ENCODE data around the gene LRRC4C.
"Not testable (repeated sequence)": the region's sequence is repeated elsewhere in the genome, so short reads cannot be mapped to it uniquely, and the experiment has no call there.

Gene LRRC4C

DNA sequence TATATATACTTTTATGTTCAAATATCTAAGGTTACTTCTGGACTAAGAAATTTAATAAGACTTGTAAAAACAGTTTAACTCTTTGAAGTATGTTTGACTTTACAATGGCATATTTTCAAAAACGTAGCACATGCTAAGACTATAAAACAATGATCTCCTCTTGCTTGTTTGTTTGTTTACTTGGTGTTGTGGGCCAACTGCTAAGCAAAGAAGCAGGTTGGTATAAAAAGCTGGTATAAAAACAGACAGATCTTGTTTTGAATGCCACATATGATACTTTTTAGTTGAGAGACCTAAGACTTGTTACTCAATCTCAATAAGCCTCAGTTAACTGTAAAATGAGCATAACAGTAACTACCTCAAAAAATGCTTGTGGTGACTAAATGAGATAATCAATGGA, 1206.3 kb downstream of the LRRC4C start:
- no peak for DNase-seq

DNA sequence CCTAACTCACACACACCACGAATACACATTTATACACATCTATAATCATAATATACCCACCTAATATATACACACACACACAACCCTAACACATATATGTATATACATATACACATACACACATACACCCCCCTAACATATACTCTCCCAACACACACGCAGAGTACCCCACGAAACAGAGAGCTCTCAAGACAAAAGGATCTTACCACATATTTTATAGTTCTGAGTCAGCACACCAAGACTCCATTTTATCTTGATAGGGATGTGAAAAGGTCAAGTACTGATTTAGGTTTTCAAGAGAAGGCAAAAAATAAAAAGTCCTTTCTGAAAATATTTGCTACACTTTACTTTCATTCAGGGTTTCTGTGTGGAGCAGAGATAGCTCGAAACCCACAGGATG, 1207.2 kb downstream of the LRRC4C start:
- DNase-seq: no peak

DNA sequence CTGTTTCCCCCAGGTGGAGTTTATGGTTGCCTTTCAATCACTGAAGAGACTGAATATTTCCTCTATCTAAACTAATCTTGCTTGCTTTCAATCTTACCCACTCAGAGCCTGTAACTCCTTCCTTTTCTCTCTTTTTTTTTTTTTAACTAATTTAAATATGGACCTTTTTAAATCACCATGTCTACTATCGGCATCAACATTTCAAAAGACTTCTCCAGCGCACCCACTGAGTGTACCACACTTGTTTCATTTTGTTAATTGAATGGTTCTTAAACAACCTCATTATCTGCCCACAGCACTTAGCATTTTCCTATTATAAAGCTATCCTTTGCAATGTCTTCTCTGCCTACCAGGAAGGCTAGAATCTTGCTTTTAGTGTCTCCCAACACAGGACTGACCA, 1212.5 kb downstream of the LRRC4C start:
- DNase-seq: no peak

DNA sequence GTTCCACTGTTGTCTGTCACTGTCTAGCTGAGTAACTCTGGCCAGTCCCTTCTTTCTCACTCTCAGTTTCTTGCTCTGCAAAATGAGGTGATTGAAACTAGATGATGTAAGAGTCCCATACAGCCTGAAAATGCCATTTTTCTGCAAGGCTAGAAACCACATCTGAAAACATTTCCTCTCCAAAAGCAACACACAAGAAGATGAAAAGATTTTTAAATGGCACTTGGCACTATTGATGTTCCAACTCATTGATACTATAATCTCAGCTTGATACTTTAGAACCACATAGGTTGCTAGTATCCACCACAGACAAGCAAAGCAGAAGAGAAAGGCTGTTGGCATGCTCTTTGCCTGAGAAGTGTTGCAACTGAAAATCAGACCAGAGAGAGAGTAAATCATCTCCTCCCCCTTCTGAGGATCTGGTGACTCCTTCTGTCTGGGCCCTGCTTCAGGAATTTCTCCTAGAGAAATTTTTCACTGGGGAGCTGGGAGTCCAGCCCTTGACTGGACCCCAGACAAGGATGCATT, 1217.9 kb downstream of the LRRC4C start:
- no peak for DNase-seq

DNA sequence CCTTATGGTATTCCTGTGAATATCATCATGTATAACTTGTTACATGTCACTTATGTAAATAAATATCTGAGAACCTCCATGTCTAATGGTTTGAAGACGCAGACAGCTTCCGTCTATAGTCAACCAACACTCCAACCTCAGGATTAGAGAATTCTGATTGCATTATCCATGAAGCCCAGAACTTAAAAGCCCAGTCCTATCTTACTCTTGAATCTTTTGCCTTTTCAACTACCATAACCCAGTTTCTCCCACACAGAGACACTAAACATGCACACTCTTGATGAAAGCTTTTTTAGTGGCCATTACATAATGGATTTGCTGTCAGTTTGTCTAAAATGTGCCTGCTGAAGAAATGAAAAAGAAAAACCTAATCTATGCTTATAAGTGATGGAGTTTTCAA, 1219.2 kb downstream of the LRRC4C start:
- no peak for DNase-seq

DNA sequence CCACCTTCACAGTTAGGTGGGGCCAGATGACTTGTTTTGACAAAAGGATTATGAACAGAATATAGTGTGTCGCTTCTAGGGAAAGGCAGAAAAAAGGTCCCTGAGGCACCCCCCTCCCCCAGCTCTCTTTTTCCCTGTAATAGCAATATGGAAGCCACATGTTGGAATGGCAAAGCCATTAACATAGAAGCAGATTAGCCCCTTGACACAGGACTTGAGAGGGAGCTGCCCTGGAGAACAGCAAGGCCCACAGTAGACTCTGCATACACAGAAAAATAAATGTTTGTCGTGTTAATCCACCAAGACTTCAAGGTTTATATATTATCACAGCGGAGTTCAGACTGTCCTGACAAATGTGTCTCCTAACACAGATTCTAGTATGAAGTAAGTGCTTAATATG, 1222.9 kb downstream of the LRRC4C start:
- DNase-seq: no peak

DNA sequence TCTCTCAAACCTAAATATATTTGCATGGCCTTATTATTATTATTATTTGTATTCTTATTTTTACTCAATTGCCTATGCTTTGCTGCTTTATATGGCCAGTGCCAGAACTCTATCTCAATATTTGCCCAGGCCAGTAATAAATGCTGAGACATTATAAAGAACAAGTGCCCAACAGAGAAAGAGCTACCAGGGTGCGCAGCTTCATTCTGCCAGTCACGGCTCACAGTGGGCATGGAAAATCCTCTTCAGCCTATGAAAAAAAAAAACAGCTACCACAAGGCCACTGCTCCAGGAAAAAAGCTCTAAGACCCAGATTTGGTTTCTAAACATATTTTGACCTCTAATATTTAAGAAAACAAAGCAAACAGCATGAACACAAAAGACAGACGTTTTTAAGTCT, 1223.6 kb downstream of the LRRC4C start:
- peak in 6 of 56 donors; percentile 3 to 17 (median 16) for DNase-seq

DNA sequence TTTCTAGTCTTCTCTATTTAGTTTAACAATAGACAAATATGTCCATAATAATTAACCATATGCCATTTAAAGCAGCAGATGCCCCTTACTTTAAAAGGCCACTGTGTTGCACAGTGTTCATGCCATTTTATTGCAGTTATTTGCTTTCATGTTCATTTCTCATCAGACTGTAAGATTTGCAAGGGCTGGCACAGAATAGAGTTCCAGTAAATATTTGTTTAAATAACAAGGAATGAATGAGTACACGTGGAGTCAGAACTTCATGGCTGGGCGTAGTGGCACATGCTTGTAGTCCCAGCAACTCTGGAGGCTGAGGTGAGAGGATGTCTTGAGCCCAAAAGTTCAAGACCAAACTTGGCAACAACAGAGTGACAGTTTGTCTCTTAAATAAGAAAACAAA, 1228.6 kb downstream of the LRRC4C start:
- DNase-seq: no peak

DNA sequence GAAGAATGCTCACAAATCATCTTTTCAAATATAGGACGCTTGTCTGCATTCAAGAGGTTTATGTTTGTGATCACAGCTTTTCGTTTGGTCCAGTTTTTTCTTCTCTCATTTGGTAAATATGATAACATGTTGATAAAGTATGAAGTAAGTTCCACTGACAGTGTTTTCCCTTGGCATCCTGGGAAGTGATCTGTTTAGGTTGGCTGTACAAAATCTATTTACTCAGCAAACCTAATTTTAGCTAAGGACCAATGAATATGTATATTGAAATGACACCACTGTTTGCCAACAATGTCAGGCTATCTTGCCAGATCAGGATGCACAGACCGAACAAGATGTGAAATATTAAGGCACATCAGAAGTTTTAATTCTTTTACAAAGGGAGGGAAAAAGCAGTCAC, 1230.8 kb downstream of the LRRC4C start:
- no peak for DNase-seq

DNA sequence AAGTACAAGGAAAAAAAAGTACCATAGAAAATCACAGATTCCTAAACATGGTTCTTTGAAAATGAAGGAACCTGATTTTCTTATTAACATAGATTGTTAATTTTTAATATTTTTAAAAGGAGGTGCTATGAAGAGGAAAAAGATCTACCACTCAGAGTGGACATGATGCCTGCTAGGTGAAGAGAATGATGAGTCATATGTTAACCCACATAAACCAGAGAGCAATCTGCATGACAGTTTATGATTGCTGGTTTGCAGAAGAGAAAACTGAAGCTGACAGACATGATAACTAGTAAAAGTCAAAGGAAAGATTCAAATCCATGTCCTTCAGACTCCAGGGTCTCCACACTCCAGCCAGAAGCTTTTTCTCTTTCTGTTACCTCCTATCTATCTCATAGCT, 1231.7 kb downstream of the LRRC4C start:
- DNase-seq: peak in 1 of 56 donors; percentile 14

DNA sequence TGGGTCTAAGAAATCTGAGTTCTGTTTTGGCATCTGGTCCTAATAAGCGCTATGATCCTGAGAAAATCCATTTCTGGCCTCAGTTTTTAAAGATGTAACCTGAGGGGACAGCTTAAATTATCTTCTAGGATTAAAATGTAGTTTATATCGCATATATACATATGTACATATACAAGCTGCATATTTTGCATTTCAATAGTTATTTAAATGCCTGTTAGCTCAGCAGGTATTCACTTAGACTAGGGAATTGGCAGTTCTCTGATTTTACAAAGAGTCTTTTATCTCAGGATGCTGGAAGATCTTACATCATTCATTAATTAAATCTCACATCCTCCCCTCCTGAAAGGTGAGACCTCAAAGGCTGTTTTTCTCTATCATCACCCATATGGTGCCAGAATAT, 1232.8 kb downstream of the LRRC4C start:
- no peak for DNase-seq

DNA sequence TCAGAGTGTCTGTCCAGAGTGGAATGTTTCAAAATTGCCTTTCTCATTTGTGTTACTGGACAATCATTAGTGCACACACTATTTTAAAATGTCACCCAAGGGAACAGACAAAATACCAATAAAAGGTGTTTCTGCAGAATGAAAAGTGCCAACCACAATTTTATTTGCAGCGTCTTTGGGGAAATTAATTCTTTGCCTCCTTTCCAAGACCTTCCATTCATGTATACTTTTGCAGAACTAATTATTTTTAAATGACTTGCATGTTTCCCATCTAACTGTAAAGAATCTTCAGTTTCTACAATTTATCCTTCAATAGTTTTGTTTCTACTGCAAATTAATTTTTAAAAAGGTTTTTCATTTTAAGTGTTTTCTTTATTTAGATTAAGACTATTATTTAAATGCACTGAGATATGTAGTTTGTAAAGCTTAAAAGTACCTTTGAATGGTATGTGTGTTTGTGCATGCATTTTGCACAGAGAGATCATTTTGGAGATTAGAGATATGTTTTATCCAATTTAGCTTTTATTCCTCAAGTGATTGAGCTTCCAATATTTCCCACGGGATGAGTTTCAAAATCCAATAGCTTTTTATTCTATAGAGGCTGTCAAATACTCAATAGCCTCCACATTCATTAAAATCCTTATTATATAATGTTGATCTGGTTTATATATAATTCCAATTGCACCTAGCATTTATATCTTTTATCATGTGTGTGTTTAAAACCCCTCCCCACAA, 1235.7 kb downstream of the LRRC4C start:
- no peak for DNase-seq

DNA sequence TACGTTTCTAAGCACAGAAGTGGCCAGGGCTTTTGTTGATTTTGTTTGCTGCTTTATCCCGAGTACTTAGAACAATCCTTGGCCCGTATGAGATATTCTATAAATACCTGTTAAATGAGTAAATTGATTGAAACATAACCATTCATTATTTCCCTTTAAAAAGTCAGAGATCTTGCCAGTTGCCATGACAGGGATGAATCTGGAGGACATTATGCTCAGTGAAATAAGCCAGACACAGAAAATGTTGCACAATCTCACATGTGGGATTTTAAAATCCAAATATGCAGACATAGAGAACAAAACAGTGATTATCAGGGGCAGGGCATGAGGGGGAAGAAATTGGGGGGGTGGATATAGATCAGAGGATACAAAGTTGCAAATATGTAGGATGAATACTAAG, 1240.1 kb downstream of the LRRC4C start:
- DNase-seq: no peak

DNA sequence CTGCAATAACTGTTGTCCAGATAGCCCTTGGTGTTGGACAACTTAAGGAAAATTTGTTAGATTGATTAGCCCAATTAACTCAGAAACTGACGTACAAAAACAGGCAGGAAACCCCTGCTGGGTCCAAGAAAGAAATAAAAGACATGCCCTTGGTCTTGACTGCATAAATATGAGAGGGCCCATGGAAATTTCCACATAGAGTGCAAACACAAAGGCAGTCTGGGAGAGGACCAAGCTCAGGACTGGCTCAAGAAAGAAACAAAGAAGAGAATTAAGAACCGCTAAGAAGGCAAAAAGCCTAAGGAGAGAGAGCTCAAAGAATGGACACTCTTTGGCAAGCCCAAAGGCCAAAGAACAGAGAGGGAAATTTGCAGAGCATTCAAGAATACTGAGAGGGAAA, 1243.9 kb downstream of the LRRC4C start:
- peak in 3 of 56 donors; percentile 5 to 21 (median 17) for DNase-seq

DNA sequence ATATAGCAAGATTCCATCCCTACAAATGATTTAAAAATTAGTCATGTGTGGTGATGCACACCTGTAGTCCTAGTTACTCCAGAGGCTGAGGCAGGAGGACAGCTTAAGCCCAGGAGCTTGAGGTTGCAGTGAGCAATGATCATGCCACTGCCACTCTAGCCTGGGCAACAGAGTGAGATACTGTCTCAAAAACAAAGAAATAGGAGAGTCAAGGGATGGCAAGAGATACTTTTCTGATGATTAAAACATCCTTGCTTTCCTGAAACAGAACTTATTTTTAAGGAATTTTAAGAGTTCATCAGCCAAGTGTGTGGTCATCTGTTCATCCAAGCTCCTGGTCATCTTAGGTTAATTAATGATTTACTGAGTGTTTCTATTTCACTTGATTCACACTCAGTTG, 1252.0 kb downstream of the LRRC4C start:
- no peak for DNase-seq

DNA sequence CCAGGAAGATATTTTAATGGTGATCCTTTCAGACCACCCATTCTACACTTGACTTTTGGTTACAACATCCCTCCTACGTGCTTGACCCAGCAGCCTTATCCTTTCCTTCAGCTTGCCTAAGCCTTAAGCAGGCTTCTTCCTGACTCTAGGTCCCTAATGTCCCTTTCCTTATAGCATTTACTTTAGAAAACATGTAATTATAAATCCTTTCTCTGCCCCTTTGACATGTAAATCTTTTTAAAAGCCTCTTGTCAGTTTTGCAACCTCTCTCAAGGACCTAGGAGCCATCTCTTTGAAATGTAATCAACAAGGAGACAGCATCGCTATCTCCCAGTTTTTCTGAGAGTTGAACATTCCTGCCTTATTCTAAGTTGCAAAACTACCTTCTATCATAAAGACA, 1255.2 kb downstream of the LRRC4C start:
- DNase-seq: no peak

DNA sequence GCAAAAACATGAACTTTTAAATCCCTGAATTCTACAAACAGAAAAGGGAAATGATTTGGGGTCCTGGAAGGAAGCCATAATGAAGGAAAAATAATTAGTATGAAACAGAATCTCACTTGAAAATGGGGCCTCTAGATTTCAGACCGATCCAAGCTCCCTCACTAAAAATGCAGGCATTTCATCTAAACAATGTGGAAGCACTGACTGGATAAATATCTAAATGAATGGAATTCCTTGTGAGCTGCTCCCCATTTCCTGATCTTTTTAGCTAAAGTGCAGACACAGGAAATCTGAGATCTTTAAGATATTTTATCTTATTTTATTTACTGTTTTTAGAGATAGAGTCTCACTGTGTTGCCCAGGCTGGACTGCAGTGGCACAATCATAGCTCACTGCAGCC, 1255.8 kb downstream of the LRRC4C start:
- no peak for DNase-seq

DNA sequence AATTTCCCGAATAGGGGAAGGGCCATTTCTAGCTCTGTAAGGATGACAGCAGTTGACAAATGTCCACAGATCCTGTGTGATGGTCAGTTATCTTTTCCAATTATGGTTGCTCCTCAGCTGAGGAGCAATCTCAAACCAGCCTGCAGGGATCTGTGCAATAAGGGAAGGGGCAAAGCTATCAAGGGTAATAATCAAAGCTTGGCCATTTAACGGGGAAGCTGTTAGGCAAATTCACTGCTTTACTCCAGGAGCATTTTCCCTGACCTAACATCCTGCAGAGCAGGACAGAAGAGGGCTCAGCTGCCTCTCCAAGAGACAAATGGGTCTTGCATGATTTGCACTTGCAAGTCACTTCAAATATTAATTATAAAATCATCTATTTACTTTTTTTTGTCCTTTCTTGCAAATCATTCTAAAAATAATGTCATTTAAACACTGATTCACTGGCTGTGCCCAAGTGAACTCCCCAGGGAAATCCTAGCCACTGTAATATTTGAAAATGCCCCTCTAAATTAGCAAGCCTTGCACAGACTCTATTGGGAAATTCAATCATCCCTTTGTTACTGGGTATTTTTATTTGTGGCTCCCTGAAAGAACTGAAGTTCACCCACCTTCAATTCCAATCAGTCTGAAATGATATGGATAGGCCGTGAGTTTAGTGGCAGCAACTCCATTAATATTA, 1256.7 kb downstream of the LRRC4C start:
- DNase-seq: peak in 2 of 56 donors; percentile 16 to 38

DNA sequence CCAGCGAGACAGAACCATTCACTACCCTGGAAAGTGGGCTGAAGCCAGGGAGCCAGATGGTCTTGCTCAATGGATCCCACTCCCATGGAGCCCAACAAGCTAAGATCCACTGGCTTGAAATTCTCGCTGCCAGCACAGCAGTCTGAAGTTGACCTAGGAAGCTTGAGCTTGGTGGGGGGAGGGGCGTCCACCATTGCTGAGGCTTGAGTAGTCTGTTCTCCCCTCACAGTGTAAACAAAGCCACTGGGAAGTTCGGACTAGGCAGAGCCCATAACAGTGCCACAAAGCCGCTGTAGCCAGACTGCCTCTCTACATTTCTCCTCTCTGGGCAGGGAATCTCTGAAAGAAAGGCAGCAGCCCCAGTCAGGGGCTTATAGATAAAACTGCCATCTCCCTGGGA, 1266.9 kb downstream of the LRRC4C start:
- DNase-seq: not testable (repeated sequence)

DNA sequence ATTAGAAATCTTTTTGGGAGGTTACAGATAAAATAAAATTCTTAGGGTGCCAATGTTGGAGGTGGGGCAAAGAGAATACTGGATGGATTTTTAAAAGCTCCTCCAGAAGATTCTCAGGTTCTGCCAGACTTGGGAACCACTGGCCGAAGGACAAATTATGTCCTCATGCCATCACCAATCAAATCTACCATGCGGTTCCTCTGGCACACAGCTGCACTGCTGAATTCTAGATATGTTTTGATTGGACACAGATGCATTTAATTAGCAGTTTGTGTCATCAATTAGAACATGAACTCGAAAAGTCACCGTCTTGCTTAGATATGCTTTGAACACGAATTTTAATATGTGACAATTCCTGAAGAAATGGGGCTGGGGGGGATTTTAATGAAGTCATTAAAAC, 1269.2 kb downstream of the LRRC4C start:
- no peak for DNase-seq

DNA sequence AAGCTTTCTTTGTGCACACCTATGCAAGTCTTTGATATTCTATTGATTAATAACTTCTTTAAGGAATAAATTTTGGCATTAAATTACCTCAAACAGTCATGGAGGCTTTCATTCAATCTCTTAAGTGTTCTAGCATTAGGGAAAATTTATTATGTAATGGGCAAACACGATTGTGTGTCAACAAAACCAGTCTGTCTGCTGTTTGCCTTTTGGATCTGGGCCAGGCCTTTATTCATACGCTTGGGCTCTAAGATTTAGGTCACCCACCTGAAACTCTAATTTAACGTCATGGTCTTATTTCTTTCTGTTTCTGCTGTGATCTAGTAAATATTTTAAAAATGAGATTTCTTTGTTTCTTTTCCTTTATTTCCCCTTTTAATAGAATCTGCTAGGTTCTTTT, 1270.6 kb downstream of the LRRC4C start:
- peak in 1 of 56 donors; percentile 15 for DNase-seq

DNA sequence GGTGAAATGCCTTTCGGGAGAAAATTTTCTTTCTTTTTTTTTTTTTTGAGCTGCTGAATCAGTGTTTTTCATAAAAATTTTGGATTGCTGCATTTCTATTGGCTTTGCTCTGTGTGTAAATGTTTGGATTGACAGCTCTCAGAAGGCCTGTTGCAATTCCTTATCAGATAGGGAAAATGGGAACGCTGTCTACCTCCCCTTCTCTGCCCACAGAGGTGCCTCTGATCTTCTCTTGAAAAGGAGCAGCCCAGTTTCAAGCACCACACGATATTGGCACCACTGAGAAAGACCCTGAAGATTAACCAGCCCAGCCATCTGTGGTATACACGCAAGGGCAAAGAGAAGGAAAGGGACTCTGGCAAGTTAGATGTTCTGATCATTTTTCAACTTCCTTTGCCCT, 1272.2 kb downstream of the LRRC4C start:
- peak in 1 of 56 donors; percentile 28 for DNase-seq
